DMS153 treated with DMSO at 0.1 percent for 48 hours (cell line): Measurements from ENCODE around the gene RIMS4.

ENCODE experiments used
- DNase-seq: peaks from one replicate; lab custom pipeline; 2025; ENCODE audit not compliant: unreplicated experiment; lab: John Stamatoyannopoulos, UW

Gene RIMS4

GRCh38 chr20:44723391-44723790 is 87.0 kb downstream of the RIMS4 start:
- DNase-seq: no peak

DNA sequence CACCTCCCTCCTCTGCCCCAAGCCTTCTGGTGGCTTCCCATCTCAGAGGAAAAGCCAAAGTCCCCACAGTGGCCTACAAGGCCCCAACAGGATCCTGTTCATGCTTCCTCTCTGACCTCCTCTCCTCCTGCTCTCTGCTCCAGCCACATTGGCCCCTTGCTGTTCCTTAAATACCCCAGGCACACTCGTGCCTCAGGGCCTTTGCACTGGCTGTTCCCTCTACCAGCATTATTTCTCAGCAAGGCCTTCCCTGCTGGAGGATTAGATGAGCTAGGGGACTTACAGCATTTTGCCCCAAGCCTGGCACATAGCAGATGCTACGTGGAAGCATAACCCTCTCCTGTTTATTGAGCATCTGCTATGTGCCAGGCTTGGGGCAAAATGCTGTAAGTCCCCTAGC is 87.4 kb downstream of the RIMS4 start:
- no peak for DNase-seq

GRCh38 chr20:44721785-44722054 is 88.6 kb downstream of the RIMS4 start:
- no peak for DNase-seq

GRCh38 chr20:44720997-44721784 is 89.2 kb downstream of the RIMS4 start:
- no peak for DNase-seq

DNA sequence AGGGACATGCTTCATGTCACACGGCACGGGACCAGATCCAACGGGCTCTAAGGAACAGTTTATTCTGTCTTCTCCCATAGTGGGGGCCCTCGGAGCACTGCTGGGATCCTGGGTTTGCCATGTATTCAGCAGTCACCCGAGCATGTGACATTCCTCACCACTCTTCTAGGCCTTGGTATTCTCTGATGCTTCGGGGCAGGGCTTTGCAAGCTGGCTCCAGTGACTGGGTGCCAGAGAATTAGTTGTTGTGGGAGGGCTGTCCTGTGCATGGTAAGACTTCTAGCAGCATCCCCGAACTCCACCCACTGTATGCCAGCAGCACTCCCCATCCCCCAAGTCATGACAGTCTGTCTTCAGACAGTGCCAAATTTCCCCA is 89.7 kb downstream of the RIMS4 start:
- DNase-seq: no peak

DNA sequence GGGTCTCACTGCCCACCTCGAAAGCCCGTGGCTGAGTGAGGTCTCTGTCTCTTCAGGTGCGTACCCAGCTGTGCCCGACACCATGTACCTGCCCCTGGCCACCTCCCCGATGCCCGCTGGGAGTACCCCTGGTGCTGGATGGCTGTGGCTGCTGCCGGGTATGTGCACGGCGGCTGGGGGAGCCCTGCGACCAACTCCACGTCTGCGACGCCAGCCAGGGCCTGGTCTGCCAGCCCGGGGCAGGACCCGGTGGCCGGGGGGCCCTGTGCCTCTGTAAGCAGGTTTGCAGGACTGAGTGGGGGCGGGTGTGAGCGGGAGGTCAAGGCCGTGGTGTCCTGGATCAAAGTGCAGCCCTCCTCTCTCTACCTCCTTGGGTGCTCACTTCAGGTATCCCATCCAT is 90.5 kb downstream of the RIMS4 start:
- no peak for DNase-seq

- no peak for DNase-seq
Observed at GRCh38 chr20:44717986-44718385, 92.4 kb downstream of the RIMS4 start.

DNA sequence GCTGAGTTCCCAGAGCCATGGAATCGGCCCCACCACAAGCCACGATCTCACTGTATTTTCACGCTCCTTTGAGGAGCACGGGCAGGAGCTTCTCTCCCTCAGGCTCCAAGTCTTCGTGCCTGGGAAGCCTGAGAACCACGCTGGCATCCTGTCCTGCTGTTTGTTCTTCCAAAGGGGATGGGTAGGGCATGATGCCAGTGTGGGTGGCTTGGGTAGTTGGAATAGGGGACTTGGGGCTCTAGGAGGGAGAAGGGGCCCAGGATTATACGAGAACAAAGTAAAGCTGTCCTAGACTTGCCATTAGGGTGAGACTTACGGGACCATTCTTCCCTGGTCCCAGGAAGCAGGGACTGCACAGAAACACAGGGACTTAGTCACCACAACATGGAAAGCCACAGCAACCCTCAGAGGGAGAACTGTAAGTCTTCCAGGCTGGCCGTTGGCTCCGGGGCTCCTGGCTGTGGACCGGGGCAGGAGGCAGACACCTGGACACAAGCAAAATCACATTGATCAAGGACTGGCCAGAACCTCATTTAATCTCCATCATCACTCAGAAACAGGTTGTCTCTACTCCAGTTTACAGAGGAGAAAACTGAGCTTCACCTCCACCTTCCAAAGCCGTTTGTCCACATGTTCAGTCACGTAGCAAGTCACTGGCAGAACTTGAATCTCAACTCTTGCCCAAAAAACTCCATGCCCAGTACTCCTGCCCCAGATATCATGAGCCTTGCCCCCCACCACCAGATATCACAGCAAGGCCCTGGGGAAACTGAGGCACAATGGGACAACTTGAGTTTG is 93.8 kb downstream of the RIMS4 start:
- DNase-seq: no peak

DNA sequence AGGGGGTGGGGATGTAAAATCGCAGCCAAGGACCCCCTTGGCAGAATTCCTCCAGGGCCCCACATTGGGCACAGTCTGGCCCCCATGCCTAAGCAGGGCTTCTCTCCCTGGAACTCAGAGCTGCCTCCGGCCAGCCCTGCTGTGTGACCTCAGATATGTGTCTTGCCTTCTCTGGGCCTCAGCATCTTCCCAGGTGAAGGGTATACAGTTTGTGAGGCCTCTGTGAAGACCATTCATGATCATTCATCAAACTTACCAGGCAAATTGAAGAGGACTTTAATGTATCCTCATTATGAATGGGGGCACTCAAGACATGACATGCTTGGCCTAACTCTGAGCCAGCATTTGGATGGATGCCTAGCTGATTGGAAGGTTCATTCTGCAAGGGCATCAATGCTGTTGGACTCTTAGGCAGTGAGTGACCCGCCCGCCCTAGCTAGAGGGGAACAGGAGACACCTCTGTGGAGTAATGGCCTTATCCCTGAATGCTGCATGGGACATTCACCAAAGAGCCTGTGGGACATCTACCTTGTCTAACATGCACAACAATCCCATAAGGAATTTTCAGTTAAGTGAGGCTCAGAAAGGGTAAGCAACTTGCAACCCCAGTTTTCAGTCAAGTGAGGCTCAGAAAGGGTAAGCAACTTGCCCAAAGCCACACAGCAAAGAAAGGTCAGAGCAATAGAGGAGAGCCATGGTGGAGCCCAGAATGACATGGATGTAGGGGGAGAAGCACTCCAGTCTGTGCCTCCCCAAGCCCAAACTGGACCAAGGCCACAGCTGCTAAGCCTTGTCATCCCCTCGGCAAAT is 94.6 kb downstream of the RIMS4 start:
- no peak for DNase-seq

DNA sequence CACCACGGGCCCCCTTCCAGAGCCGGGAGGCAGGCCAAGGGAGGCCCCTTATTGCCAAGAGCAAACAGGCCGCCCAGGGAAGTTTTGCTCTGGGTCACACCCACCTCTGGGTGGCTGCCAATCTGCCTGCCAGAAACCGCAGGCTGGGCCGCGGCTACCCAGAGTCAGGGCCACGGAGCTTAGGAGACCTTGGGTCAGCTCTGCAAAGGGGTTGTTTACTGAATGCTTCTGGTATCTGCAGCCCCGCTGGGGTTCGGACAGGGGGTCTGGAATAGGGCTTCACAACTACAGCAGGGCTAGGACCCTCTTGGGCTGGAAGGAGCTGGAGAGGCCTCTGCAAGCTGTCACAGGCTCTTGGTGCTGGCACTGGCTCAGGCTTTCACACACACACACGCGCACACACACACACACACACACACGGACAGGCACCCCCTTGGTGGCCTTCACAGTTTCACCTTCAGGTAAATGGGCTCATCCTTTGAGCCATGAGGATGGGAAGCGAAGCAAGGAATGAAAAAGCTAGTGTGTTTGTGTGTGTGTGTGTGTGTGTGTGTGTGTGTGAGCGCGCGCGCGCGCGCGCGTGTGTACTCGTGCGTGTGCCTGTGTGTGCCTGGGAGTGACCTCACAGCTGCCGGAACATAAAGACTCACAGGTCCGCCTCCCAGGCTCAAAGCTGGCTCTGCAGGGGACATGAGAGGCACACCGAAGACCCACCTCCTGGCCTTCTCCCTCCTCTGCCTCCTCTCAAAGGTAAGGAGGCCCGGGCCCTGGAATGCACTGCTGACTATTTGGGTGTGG is 95.4 kb downstream of the RIMS4 start, which contains the start of gene CCN5:
TSS of gene CCN5 (plus strand) at position 669 of the 798 bp plus-strand sequence. CDS start at position 691, 22 bp downstream.
- peak; percentile 32 for DNase-seq

- no peak for DNase-seq
Observed at GRCh38 chr20:44714102-44714700, 96.1 kb downstream of the RIMS4 start.

- no peak for DNase-seq
Observed at GRCh38 chr20:44711237-44711636, 99.1 kb downstream of the RIMS4 start.

- no peak for DNase-seq
Observed at GRCh38 chr20:44709797-44710196, 100.5 kb downstream of the RIMS4 start.

DNA sequence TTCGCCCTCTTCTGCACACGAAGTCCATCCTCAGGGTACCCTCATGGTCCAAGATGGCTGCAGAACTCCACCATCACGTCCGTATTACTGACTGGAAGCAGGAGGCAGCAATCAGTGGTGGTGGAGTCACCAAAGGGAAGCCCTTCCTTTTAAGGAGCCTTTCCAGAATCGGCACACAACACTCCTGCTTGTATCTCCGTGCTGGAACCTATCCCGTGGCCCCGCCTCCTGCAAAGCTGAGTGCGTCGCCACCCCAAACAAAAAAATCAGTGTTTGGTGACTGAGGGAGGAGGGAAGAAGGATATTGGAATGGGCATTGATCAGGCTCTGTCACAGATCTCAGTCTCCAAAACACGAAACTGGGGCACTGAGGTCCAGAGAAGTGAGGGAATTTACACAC is 101.0 kb downstream of the RIMS4 start:
- DNase-seq: no peak

GRCh38 chr20:44707018-44707579 is 103.2 kb downstream of the RIMS4 start:
- DNase-seq: no peak

DNA sequence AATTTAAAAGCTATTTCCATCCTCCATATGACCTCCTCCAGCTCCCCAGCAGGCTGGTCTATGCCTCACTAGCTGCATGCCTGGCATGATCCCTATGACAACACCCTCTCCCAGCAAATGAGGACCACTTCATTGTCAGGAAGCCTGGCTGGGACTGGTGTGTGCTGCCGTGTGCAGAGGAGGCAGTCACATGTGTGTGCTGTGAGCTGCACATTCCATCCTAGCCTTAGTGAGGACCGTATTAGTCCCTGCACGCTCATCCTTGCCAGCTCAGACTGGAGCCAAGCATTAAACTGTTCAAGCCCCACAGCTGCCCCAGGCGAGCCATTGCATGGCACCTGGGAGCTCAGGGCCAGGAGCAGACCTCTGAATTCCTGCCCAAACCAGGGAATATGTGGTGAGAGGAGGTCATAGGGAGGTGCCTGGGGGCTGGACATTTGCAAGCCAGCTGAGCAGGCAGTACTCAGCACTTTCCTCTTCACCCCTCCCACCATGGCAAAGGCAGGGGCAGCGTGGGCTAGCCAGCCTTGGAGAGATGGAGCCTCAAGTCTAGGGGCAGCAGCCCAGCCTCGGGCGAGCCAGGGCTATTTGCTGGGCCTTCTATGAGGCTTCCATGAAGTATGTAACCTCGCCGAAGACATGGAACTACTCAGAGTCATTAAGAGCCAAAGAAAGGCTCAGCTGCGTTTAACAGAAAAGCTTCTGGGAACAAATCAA is 103.9 kb downstream of the RIMS4 start:
- no peak for DNase-seq

- no peak for DNase-seq
Observed at GRCh38 chr20:44705364-44706094, 104.8 kb downstream of the RIMS4 start.

DNA sequence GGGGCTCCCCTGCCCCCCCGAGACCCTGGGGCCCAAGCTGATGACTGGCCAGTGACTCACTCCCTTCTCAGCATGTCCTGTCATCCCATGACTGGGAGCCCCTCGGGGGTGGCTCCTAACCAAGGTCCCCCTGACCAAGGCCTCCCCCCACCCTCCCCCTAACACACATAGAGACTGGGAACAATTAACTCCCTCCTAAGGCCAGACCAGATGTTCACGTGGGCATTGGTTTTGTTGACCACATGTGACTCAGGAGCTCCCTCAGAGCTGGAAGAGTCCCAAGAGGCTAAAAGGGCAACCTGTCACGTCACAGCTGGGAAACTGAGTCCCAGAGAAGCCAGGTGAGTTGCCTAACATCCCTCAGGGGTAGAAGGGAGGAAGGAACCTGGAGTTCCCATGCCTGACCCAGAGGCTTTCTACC is 105.8 kb downstream of the RIMS4 start:
- no peak for DNase-seq

DNA sequence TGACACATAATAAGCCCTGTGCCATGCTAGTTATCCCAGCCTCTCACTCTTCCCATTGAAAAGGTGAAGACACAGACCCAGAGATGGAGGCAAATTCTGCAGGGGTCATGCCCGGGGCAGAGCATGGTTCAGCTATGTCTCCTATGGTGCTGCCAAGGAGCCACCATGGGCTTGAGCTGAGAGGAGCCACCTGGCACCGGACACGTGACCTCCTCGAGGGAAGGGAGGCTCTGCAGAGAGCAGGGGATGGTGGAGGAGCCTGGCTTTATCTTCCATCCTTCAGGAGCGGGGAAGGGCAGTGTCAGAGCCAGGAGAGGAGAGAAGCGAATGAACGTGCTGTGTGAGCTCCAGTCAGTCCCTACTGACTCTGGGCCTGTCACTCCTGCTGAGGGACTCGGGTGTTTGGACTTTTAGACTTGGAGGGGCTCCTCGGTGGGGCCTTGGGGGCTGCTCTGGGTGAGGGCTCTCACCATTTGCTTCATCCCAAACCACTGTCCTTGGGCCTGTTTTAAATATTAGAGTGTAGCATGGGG is 106.3 kb downstream of the RIMS4 start:
- DNase-seq: no peak
